Lung microvascular endothelial cell (primary cell): Measurements from ENCODE around the gene KIF26B. TPM values are rescaled to one million over a fixed set of nuclear protein-coding genes. Genes with fewer than 3 reads are reported as not detected.

Source experiments
- DNase-seq, 2 donors: peaks; one replicate each; pipeline versions ENCODE4 v3.0.0 to v3.0.0-alpha.2; 2010; ENCODE audit warnings: low read depth in 2 of 2
- total RNA-seq: library from RNA; depleted of rRNA; stranded (reverse); fragments of >200 nt; gene quantifications from 2 replicates; pipeline ENCODE4 v1.2.1, GENCODE V29; 2014

Gene KIF26B
- total RNA-seq, 1 donor from 2014 or later, result 1.4 TPM

DNA sequence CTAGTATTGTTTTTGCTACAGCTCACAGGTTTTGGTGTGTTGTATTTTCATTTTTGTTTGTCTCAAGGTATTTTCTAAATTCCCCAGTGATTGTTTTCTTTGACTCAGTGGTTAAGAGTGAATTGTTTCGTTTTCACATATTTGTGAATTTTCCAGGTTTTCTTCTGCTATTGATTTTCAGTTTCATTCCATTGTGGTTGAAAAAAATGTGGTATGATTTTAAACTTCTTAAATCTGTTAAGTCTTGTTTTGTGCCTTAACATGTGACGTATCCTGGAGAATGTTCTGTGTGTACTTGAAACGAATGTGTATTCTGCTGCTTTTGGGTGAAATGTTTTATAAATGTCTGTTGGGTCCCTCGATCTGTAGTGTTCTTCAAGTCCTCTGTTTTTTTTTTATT lies 117.9 kb downstream of the KIF26B start:
- DNase-seq, result no peak

DNA sequence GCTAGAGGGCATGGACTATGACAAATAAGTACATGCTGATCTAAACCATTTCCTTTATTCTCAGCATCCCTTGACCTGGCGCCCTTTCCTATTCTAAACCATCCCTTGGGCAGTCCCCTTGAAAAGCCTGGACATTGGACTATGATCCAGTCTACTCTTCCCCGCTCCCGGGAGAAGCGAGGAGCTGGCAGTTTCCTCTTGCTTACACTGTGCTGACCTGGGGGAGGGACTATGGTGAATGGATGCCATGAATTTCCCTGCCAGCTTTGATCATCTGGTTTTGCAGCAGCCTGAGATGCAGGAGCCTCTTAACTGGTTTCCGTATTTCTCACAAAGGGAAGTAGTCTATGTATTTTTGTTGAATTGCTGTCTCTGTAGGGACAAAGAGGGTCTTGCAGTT lies 121.7 kb downstream of the KIF26B start:
- no peak for DNase-seq

DNA sequence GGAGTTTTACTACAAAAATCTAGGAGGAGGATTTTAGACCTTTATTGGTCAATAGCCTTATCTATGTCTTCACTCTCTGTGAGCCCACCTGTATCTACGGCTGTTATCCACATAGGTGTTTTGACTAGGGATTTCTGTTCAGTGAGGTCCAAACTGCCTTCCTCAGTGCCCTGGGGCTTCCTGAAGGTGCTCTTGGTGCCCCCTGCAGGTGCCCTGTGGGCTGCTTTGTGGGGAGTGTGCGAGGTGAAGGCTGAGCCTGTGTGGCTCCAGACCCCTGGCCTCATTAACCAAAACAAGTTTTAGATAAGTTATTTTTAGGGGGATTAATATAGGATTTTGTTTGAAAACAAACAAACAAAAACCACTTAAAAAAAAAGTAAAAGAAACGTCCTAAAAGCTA lies 122.5 kb downstream of the KIF26B start:
- peak in 1 of 2 donors; percentile 30 for DNase-seq

DNA sequence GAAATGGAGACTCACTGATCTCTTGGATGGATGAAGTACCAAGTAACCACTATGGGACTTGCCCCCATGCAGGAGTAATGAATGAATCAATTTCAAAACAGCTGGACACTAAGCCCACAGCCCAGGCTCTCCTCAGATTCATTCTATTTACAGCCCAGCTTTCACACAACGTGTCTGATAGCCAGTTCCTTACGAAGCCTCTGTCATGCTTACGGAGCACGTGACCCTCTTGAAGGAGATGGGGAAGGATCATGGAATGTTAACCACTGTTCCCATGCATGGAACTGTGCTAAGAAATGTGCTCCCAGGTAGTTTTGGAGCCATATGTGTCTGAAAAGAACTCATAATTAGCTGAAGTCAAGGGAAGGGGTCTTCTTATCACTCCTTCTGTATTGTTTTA lies 124.1 kb downstream of the KIF26B start:
- DNase-seq, result no peak

DNA sequence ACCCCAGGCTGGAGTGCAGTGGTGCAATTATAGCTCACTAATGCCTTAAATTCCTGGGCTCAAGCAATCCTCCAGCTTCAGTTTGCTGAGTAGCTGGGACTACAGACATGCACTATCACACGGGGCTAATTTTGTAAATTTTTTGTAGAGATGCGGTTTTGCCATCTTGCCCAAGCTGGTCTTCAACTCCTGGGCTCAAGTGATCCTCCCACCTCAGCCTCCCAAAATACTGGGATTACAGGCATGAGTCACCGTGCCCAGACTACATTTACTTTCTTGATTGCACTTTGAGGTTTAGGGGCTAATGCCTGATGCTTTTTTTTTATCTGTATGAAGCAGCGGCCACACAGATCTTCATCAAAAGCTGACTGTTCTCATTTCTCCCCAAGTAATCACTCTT lies 124.6 kb downstream of the KIF26B start:
- no peak for DNase-seq

DNA sequence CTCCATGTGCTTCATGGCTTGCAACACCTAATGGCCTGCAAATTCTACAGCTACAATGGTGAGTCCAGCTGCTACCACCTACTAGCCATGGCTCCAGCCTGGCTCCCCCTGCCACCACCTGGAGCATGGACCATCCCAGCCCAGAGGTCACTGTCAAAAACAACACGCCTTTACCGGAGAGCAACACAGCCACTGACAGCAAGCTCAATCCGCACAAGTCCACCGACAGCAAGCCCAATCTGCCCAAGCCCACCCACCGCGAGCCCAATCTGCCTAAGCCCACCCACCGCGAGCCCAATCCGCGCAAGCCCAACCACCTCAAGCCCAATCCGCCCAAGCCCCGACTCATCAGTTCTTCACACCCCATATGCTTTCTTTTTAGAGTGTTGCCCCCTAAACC lies 128.2 kb downstream of the KIF26B start:
- DNase-seq, result no peak

DNA sequence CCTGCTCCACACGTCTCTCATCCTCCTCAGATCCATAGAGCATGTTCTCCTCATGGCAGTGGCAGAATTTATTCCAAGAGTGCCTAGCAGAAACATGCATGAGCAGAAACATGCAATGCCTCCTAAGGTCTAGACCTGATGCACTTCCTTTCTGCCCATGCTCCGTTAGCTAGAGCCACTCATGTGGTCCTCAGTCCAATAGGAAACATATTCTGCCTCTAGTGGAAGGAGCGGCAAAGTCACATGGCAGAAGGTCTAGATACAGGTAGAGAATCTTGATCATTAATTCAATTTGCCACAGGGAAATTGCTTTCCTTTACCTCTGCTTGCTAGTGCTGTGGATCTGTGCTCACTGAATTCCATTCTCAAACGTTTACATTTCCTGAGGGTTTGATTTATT lies 130.4 kb downstream of the KIF26B start:
- no peak for DNase-seq

DNA sequence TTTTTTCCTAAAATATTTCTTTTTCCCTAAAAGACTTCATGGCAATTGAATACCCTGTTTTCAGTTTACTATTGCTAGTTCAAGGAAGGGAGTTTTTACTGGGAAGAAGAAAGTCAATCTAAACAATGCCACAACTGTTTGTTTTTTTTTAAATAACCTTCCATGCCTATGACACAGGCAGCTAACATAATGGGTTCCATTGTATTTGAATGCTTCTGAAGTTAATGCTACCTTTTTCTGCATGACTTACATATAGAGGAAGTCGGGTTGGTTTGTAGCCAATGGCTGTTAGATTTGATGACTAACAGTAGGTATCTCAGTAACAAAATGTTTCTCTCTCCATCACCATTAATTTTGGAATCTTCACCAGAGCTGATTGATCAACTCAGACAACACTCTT lies 134.0 kb downstream of the KIF26B start:
- no peak for DNase-seq

DNA sequence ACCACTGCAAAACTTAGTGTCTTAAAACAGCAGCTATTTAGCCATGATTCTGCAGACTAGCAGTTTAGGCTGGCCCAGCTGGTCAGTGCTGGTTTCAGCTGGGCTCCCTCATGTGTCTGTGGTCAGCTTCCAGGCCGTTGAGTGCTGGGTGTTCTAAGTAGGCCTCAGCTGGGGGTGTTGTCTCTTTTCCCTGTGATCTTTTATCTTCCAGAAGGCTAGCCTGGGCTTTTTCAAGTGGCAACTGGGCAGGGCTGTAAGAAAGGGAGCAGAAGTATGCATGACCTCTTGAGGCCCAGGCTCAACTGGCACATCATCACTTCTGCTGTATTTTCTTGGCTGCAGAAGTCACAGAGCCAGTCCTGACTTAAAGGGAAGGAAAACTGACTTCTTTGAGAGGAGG lies 136.1 kb downstream of the KIF26B start:
- no peak for DNase-seq

DNA sequence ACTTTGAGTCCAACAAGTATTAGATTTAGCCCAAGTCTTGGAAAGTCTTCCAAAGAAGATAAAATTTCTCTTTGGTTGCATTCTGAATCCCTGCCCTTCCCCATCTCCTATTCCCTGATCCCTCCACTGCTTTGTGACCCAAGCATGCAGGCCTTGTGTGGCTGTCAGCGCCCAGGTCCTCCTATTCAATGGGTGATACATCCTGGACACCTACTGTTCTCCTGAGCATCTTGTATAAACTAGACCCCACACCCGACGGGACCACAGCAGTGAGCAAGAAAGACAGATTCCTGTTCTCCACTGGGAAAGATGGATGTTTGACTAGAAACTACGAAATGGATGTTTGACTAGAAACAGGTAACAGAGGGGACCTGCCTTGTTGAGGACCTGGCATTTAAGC lies 136.6 kb downstream of the KIF26B start:
- no peak for DNase-seq

DNA sequence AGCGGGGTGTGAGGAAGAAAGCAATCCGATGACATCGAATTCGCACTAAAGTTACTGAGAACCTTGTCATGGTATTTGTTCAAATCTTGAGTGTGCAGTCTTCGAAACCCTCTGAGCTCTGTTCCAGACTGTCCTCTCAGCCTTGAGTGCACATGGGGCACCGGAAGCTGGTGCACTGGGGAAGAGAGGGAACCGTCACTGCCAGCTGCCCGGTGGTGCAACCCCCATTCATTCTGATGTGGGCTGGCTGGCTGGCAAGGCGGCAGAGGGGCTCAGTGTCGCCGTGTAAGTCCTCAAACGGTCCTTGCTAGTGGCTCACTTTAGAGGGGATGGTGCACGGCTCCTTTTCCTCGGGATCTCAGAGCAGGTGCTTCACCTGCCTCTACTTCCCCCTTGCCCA lies 137.4 kb downstream of the KIF26B start:
- DNase-seq, result no peak

DNA sequence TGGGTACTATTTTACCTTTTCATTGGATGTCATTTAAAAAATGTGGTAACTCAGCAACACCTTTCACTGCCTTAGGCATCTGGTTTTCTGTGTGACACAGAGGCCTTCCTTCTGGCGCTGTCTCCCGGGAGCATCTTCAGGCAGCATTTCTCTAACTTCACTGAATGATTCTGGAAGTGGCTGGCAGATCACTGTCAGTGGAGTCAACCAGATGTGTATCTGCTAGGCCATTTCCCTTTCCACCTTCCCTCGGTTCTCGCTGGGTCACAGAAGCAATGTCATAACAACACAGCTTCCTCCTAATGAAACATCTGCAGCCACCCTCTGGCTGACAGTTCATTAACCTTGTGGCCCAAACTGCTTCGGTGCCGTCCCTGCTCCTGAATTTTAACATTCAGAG lies 137.8 kb downstream of the KIF26B start:
- peak in 1 of 2 donors; percentile 31 for DNase-seq

DNA sequence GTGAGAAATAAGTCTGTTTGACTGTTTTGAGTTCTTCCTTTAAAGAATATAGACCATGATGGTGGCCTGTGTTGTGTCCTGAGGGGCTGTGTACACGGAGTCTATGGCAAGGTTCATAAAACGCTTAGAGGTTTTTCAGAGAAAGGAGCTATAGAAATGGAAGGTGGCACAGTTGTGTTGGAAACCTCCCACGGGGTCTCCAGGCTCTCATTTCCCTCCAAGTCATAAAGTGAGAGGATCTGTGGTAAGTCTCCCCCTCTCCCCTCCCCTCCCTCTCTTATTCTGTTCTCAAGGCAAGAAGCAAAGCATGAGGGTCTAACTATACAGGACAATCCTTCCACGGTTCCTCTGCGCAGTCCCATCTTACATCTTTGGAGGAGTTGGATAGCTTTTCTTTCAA lies 139.2 kb downstream of the KIF26B start:
- no peak for DNase-seq

DNA sequence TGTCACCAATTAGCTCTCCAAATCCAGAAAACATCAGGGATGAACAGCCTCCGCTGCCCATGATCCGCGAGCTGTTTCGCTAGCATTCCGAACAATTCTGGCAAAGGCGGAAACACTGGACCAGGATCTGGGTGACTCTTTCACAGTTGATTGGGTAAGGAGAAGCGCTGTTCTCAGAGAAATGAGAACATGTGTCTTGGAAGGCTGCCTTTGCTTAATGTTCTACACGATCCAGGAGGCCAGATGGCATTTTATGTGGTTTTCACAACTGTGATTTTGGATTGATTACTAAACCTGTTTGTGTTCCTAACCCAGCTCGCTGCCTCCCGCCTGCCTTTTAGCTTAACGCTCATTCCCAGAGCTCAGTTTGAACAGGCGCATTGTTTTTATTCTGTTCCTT lies 144.0 kb downstream of the KIF26B start:
- peak in 1 of 2 donors; percentile 39 for DNase-seq

DNA sequence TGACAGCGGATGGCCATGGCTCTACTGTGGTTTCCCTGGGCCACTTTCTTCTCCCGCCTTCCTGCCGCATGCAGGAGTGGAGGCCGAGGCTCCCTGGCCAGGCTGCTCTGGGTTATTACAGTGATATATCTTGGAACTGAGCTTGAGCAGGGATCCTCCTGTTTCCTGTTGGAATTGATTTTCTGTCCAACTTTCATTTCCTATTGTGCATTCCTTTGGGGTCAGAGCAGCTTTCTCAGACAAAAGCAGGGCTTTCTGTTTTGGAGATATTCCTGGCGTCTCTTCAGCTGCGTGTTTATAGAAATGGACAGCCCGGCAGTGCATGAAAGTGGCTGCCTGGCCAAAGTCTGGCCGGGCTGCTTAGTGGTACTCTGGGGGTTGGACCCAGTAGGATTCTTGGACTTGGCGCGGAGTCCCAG lies 146.4 kb downstream of the KIF26B start:
- peak; percentile 83 to 87 for DNase-seq

DNA sequence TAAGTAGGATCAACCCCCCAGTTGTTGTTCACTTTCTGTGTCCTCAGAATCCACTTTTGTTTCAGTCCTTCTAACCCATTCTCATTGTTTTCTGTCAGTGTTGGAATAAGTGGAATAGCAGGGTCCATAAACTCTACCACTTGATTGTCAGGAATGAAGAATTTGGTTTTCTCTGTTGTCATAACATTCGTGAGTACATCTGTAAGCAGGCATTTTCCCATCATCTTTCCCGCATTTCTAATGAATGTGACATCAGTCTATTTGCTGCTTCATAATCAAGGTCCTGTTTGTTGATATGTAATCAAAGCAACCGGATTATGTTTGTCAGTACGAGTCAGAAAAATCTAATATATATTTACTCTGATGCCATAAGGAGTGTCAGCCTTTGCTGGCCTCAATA lies 147.1 kb downstream of the KIF26B start:
- DNase-seq, result peak; percentile 42 to 45

DNA sequence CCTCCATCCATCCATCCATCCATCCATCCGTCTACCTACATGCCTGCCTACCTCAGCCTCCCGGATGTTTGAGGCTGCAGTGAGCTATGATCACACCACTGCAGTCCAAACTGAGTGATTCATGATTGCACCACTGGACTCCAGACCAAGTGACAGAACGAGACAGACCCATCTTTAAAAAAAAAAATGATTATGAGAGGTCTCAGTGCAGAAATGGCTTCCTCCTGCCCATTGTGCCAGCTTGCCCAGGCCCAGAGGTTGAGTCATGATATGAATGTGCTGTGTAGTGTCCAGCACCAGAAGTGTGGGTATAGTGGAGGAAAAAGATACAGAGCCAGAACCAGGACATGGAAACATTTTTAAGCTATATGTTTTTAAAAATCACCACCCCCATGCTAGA lies 149.9 kb downstream of the KIF26B start:
- DNase-seq, result no peak

DNA sequence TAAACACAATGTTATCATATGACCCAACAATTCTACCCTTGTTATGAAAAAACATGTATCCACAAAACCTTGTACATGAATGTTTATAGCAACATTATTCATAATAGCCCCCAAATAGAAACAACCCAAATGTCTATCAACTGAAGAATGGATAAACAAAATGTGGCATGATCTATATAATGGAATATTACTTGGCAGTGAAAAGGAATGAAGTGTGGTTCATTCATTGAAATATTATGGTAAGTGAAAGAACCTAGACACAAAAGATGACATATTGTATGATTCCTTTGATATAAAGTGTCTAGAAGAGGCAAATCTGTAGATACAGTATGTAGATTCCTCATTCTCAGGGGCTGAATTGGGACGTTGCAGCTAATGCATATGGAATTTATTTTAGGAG lies 151.2 kb downstream of the KIF26B start:
- no peak for DNase-seq

DNA sequence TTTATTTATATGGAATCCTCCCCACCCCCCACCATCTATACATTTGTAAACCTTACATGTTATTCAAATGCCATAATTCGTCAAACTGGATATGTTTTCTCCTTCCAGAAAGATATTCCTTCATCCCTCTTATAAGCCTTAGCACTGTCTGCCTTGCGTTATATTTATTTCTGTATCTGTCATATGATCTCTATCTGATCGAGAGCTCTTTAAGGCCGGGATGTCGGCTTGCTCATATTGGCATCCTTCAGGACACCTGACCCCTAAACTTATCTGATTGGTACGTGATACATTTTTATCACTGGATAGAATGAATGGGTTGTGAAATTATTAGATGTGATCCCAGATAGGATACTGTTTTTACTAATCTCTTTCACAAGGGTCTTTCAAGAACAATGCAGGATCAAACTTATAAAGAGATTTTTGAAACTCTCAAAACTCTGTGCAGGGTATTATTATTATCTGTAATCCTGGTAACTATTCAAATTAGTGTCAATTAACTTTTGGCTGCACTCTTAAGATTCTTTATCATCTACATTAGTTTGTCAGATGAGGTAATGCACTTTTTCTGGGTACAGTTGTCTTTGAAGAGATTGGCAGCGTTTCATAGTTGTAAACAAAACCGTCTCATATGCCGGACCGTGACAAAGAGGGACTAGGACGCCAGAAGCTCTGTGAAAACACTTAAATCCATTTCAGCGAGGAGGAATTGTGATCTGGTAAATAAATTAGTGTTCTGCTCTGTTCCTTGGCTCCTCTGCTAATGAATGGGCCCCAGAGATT lies 152.0 kb downstream of the KIF26B start:
- DNase-seq, result peak in 1 of 2 donors; percentile 34

DNA sequence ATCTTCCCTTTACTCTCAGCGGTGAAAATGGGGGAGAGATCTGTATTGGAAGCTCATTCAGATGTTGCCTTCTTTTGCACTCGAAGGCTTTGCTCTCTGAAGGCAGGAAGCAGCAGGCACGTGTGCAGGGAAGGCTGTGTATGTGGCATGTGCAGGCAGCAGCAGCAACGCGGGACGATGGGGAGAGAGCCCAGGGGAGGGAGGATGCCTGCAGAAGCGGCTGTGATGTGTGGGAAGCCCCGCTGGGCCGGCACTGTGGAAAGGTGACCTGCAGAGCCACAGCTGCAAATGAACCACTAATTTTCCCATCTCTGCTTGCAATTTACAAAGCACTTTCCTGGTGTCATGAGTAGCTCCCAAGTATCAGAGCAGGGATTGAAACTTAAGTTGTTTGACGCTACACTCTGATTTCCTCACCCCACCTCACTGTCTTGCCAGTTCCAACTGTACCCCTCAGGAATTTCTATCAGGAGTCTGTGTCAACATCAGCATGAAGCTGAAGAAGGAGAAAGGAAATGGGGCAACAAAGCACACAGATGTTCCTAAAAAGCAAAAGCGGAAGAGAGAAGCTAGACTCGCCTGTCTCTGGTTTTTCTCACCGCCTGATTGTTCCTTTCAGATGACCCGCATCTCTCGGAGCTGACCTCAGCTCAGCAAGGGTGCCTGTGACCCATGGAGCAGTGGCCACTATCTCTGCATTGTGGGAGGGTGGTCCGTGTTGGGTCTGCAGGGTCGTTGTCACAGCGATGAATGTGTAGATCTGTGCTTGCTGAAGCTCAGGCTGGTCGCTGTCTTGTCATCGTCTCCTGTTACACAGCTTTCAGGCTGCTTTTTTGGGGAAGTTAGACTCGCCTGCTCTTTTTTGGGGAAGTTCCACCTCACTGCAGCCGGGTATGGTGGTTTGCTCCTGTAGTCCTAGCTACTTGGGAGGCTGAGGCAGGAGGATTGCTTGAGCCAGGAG lies 156.1 kb downstream of the KIF26B start:
- DNase-seq, result peak in 1 of 2 donors; percentile 9

DNA sequence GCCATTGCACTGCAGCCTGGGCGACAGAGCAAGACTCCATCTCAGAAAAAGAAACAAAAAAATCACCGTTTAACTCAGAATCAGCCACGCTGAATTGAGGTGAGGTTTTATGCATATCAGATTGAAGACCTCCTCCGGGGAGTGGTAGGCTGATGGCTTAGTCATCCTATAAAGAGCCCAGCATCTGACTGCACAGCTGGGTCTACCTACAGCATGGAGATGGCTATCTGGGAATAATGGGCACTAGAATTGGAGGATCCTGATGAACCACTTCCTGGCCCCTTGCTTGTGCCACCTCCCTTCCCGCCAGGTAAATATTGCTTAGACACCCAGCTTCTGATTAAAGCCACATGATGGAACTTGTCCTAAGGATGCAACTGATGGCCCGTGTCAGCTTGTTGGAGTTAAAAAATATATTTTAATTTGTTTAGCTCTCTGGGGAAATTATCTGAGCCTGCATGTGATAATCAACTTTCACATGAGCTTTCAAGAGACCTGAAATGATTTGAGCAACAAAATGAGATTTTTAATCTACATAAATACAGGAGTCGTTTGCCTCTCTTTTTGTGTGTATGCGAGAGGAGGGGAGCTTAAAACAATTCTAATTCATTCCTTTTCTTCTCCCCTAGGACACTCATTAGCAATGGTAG lies 157.2 kb downstream of the KIF26B start:
- no peak for DNase-seq

DNA sequence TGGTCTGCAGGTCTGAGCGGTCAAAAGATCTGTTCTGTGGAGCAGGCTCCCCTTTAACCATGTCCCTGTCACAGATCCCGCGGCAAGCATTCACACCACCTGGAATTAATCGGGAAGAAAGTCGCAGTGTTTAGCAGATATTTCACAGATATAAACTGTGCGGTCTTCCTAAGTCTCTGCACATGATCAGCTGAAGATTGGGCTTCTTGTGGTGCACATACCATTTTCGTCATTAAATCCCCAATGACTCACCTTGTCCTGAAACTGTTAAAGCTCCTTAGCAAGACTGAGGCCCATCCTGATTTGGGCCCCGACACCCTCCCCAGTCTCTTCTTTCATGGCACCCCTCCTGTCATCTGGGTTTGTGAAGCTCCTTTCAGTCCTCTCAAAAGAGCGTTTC lies 158.8 kb downstream of the KIF26B start:
- no peak for DNase-seq
